ENCODE results near the gene ACAD9.

Gene ACAD9

DNA sequence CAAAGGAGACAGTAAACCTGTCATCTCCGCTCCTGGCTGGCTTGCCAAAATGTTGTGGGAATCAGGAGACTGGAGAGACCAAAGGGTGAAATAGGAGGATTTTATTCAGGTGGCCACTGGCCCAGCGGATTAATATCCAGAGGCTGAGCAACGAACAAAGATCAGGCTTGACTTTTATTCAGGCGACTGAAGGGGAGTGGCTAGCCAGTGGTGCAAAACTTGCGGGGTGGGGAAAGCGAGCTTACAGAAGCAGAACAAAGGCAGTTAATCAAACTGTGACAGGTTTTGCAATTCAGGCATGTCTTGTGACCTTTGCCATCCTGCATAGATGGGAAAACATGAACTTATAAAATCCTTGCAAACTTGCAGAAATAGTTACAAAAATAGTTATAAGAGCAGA, 19.8 kb upstream of the ACAD9 start:
- H3K27me3 ChIP-seq (ENCODE audit: insufficient read depth, low read length) = peaks cover 8% of the 10 kb centered on the region; the same call in 1 of the 2 replicates
- H3K9me2 ChIP-seq (ENCODE audit: low read depth, low read length) = no peaks in the 10 kb centered on the region
- peaks cover 43% of the 10 kb centered on the region for H3K9me3 ChIP-seq (ENCODE audit: low read length)
- H3K27ac ChIP-seq (ENCODE audit: low read depth, low read length, poor library complexity, severe bottlenecking) = no peak overlapping the region
- H4K20me1 ChIP-seq (ENCODE audit: insufficient read depth, low read length) = no peaks in the 10 kb centered on the region
- TF ChIP-seq EZH2 (IDR thresholded peaks at IDR 0.05; ENCODE audit: borderline replicate concordance, low read length) = no peak
- TF ChIP-seq, protein P1, sequence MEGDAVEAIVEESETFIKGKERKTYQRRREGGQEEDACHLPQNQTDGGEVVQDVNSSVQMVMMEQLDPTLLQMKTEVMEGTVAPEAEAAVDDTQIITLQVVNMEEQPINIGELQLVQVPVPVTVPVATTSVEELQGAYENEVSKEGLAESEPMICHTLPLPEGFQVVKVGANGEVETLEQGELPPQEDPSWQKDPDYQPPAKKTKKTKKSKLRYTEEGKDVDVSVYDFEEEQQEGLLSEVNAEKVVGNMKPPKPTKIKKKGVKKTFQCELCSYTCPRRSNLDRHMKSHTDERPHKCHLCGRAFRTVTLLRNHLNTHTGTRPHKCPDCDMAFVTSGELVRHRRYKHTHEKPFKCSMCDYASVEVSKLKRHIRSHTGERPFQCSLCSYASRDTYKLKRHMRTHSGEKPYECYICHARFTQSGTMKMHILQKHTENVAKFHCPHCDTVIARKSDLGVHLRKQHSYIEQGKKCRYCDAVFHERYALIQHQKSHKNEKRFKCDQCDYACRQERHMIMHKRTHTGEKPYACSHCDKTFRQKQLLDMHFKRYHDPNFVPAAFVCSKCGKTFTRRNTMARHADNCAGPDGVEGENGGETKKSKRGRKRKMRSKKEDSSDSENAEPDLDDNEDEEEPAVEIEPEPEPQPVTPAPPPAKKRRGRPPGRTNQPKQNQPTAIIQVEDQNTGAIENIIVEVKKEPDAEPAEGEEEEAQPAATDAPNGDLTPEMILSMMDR (IDR thresholded peaks at IDR 0.05; ENCODE audit: low read length) = no peak
- H3K4me2 ChIP-seq (ENCODE audit: low read length) = no peak overlapping the region
- H2AFZ ChIP-seq (ENCODE audit: low read length) = no peak overlapping the region
- H3F3A ChIP-seq (ENCODE audit: insufficient read depth, low read length) = no peaks in the 10 kb centered on the region
- no peaks in the 10 kb centered on the region for H3K4me1 ChIP-seq (ENCODE audit: insufficient read depth, low read length, severe bottlenecking)
- peaks cover 23% of the 10 kb centered on the region; the same call in 1 of the 2 replicates for H3K36me3 ChIP-seq (ENCODE audit: insufficient read depth, low read length)
- H3K9ac ChIP-seq (ENCODE audit: low read length) = no peak overlapping the region
- H3K79me2 ChIP-seq (ENCODE audit: insufficient read depth, low read length) = no peaks in the 10 kb centered on the region
- no peak overlapping the region for H3K4me3 ChIP-seq (ENCODE audit: low read depth, low read length, poor library complexity, severe bottlenecking)

DNA sequence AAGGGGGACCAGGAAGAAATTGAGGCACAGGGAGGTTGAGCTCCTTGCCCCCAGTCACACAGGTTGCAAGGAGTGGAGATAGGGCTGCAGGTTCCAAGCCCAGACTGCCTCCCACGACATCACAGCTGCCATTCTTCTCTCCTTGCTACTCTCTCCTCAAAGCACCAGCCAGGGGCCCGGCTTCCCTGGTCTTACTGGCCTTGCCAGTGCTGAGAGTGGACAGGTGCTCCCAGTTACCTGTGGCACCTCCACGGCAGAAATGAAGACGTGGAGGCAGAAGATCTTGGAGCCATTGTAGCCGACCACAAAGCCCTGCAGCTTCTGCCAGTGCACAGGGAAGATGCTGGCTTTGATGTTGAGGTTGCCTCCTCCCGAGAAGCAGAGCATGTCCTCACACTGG, 17.9 kb upstream of the ACAD9 start:
- H3K36me3 ChIP-seq (ENCODE audit: insufficient read depth, low read length) = peaks cover 23% of the 10 kb centered on the region; the same call in 1 of the 2 replicates
- H3K27me3 ChIP-seq (ENCODE audit: insufficient read depth, low read length) = no peaks in the 10 kb centered on the region
- TF ChIP-seq, protein P1 (IDR thresholded peaks at IDR 0.05; ENCODE audit: low read length) = no peak
- TF ChIP-seq EZH2 (IDR thresholded peaks at IDR 0.05; ENCODE audit: borderline replicate concordance, low read length) = no peak
- H3K4me1 ChIP-seq (ENCODE audit: insufficient read depth, low read length, severe bottlenecking) = no peaks in the 10 kb centered on the region
- H3F3A ChIP-seq (ENCODE audit: insufficient read depth, low read length) = no peaks in the 10 kb centered on the region
- no peak overlapping the region for H3K4me3 ChIP-seq (ENCODE audit: low read depth, low read length, poor library complexity, severe bottlenecking)
- no peak overlapping the region for H3K4me2 ChIP-seq (ENCODE audit: low read length)
- H3K79me2 ChIP-seq (ENCODE audit: insufficient read depth, low read length) = no peaks in the 10 kb centered on the region
- H3K27ac ChIP-seq (ENCODE audit: low read depth, low read length, poor library complexity, severe bottlenecking) = no peak overlapping the region
- H2AFZ ChIP-seq (ENCODE audit: low read length) = no peak overlapping the region
- H4K20me1 ChIP-seq (ENCODE audit: insufficient read depth, low read length) = no peaks in the 10 kb centered on the region
- H3K9me3 ChIP-seq (ENCODE audit: low read length) = peaks cover 33% of the 10 kb centered on the region
- H3K9ac ChIP-seq (ENCODE audit: low read length) = no peak overlapping the region
- H3K9me2 ChIP-seq (ENCODE audit: low read depth, low read length) = no peaks in the 10 kb centered on the region

DNA sequence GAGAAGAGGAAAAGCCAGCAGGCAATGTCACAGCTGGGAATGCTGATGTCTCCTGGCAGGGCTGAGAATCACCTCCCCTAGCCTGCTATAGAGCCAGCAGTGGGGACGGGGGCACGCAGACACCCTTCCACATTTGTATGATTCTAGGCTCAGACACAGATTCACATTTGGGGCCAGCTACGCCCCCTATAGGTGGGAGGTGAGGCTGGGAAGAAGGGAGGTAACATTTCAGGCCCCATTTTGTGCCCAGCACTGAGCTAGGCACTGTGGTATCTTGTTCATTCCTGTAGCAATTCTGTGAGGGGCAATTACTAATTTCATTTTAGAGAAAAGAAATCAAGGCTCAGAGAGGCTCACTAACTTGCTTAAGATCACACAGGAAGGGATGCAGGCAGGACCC, 15.9 kb upstream of the ACAD9 start:
- Histone ChIP-seq H3K4me3 (ENCODE audit: low read depth, low read length, poor library complexity, severe bottlenecking) (no peak overlapping the region), H3K9me3 (ENCODE audit: low read length) (peaks cover 24% of the 10 kb centered on the region), H3K27ac (ENCODE audit: low read depth, low read length, poor library complexity, severe bottlenecking) (no peak overlapping the region), H3K27me3 (ENCODE audit: insufficient read depth, low read length) (no peaks in the 10 kb centered on the region), H3F3A (ENCODE audit: insufficient read depth, low read length) (no peaks in the 10 kb centered on the region), H3K9ac (ENCODE audit: low read length) (no peak overlapping the region), H3K36me3 (ENCODE audit: insufficient read depth, low read length) (peaks cover 16% of the 10 kb centered on the region; the same call in 1 of the 2 replicates), H2AFZ (ENCODE audit: low read length) (no peak overlapping the region), H3K4me2 (ENCODE audit: low read length) (no peak overlapping the region), H3K79me2 (ENCODE audit: insufficient read depth, low read length) (no peaks in the 10 kb centered on the region), H3K4me1 (ENCODE audit: insufficient read depth, low read length, severe bottlenecking) (no peaks in the 10 kb centered on the region), H4K20me1 (ENCODE audit: insufficient read depth, low read length) (no peaks in the 10 kb centered on the region), H3K9me2 (ENCODE audit: low read depth, low read length) (no peaks in the 10 kb centered on the region)
- TF ChIP-seq EZH2 (IDR thresholded peaks at IDR 0.05; ENCODE audit: borderline replicate concordance, low read length) = no peak
- TF ChIP-seq, protein P1 (IDR thresholded peaks at IDR 0.05; ENCODE audit: low read length) = peak; percentile 66
